GM12891 (cell line): Measurements from ENCODE around the gene TOP1.

Experiments
- DNase-seq: peaks from one replicate; pipeline ENCODE4 v3.0.0; 2011; ENCODE audit warnings: low spot score; ENCODE audit not compliant: insufficient read length
- FAIRE-seq: peaks from 2 replicates; lab custom pipeline; 2011; peaks lifted over from hg19 to GRCh38; lab: Jason Lieb, UNC
- PAX5 ChIP-seq: IDR thresholded peaks from 2 replicates; pipeline ENCODE4 v1.6.1; 2011; ENCODE audit warnings: low read length, moderate library complexity, mild to moderate bottlenecking; ENCODE audit not compliant: insufficient read depth, severe bottlenecking
- POLR2A ChIP-seq: IDR thresholded peaks from 2 replicates; pipeline ENCODE4 v1.6.1; 2011; ENCODE audit warnings: low read depth, low read length, control low read depth
- POLR2AphosphoS5 ChIP-seq: IDR thresholded peaks from 2 replicates; pipeline ENCODE4 v1.6.1; 2011; ENCODE audit warnings: low read depth, low read length, control low read depth
- POU2F2 ChIP-seq: IDR thresholded peaks from 2 replicates; pipeline ENCODE4 v1.6.1; 2011; ENCODE audit warnings: low read depth, mild to moderate bottlenecking, control low read depth, low read length, moderate library complexity
- SPI1 ChIP-seq: IDR thresholded peaks from 2 replicates; pipeline ENCODE4 v1.6.1; 2011; ENCODE audit warnings: low read depth, low read length, control low read depth
- TAF1 ChIP-seq: IDR thresholded peaks from 2 replicates; pipeline ENCODE4 v1.6.1; 2011; ENCODE audit warnings: low read depth, low read length, control low read depth

TOP1 gene

DNA sequence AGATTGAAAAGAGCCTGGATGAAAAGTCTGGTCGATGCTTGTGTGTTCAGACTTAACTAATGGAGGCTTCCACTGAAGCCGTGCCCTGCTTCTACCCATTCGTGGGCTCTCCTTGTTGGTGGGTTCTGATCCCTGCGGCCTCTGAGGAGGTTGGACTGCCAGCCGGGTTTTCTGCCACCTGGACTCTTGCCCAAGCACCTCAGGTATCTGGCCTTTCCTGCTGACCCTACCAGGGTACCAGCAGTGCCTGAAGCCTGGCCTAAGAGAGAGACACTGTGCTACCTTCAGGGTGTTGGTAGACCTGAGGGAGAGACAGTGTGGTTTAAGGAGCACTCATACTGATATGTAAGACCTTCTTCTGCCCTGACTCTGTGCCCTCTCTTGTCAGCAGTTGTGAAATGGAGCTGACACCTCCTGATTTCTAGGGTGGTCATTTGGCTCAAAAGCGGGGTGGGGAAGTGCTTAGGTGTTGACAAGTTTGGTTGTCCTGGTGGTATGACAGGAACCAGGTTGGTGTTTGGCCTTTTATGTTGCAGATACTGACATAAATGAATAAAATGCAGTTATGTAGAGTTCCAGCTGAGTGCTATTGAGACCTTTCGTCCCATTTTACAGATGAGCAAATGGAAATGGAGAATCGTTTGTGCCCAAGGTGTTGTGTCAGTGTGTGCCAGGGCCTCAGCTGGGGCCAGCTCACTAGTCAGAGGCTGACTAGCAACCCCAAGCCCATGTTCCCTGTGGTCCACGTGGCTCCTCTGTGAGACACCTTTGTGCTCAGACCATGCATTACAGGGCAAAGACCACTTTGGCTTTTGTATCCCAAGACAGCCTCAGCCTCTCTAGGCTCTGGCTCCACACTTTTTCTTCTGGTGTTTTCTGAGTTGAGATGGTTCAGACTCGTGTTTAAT lies 111.9 kb downstream of the TOP1 start:
- FAIRE-seq (no peak), DNase-seq (no peak)
- TF ChIP-seq POLR2A (no peak), TAF1 (no peak), PAX5 (no peak), SPI1 (no peak), POLR2AphosphoS5 (no peak), POU2F2 (no peak)

DNA sequence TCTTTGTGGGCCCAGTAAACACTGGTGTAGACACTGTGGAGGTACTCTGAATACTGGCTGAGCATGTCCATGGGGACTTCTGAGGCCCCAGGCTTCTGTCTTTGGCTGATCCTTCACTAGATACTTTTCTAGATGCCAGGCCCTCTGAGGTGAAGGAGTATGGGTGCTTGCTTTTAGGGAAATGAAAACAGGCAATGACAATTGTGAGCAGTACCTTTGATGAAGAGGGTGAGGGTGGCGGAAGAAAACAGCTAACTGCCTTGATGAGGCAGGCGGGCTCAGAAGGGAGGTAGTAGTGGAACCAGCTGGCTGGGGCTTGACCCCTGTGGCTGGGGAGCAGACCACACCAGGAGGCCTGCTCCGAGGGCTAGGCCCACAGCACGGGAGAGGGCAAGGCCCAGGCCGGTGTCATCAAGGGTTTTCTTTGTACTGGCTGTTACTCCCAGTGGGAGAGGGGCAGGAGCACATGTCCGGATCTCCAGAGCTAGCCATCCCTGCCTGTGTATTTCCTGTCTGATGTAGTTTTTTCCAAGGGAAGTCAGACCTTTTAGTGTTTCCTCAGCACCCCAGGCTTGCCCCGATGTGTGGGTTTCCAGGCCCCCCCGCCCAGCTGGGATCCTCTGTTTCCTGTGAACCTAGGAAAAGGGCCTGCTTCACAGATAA lies 112.7 kb downstream of the TOP1 start:
- no peak for DNase-seq
- TF ChIP-seq SPI1 = peak; percentile 77
- no peak for TF ChIP-seq POLR2A
- FAIRE-seq = peak; percentile 91

DNA sequence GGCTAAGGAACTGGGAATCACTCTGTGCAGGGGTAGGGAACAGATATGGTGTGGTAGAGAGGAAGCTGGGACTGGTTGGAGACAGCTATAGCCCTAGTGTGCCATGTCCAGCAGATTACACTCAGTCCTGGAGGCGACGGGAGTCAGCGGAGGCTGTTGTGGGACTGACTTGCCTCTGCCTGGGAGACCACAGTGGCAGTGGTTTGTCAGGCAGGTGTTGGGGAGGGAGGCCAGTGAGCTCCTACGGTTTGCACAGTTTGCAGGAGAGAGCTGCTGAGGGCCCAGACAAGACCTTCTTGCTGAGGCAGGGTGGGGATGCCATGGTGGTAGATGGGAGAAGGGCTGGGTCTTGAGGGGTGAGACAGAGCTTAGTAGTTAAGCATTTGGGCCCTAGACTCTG lies 113.6 kb downstream of the TOP1 start:
- TF ChIP-seq TAF1 = no peak
- no peak for TF ChIP-seq PAX5
- TF ChIP-seq POLR2A = no peak
- TF ChIP-seq POU2F2 = no peak
- no peak for TF ChIP-seq POLR2AphosphoS5
- no peak for TF ChIP-seq SPI1

DNA sequence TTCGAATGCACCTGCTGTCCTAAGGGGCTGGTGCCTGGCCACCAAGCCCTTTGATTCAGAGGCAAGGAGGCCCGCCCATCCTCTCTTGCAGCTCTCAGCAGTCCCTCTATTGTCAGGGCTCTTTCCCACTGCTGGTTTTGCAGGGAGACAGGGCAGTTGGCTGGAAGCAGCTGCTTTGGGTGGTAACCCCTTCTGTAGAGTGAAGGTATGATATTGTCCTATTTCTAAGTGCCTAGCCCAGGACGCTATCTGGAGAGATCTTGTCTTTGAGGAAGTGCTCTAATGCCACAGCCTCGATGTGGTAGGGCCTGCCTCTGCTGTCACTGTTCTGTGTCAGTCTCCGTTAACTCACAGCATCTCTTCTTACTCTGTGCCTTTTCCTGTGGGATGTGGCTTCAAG lies 114.3 kb downstream of the TOP1 start:
- DNase-seq = no peak
- FAIRE-seq = peak; percentile 75
- no peak for TF ChIP-seq POLR2A
- peak; percentile 88 for TF ChIP-seq SPI1

More for the DNA sequence above, 113.6 kb downstream of the TOP1 start:
- DNase-seq (no peak), FAIRE-seq (no peak)

DNA sequence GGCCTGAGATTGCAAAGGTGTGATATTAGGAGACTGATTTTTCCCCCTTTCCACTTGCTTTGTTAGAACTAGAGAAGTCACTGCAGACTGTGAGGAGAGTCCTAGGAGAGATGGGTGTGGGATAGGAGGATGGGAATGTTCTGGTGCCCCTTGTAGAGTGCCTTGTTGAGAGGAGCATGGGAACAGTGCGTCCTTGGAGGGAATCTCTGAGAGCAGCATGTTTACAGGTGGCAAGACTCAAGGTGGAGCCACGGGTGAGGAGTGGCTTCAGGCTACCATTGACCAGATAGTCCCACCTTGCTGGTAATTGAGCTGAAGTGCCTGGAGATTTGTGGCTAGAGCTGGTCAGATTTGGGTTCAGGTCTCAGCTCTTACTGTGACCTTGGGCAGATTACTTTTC lies 114.7 kb downstream of the TOP1 start:
- FAIRE-seq = peak; percentile 28
- TF ChIP-seq SPI1 = no peak
- no peak for TF ChIP-seq POLR2A
- no peak for DNase-seq

DNA sequence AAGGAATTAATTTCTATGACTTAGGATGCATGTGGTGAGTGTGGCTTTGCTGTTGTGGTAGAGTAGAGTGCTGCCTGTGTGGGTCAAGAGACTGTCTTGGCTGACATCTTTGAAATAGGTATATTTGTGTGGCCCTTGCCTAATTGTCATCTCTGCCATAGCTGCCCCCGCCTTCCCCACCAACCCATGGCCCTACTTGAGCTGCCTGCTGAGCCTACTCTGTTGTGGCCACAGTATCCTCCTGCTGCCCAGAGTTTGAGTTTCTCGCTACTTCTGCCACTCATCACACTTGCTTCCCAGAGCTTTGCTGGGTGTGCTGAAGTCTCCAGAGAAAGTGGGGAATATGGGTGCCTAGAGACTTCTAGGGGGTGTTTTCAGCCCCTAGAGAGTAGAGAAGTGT lies 116.7 kb downstream of the TOP1 start:
- no peak for TF ChIP-seq POU2F2
- TF ChIP-seq SPI1 = no peak
- no peak for TF ChIP-seq POLR2AphosphoS5
- TF ChIP-seq POLR2A = no peak
- TF ChIP-seq TAF1 = no peak
- no peak for TF ChIP-seq PAX5
- DNase-seq (no peak), FAIRE-seq (no peak)

DNA sequence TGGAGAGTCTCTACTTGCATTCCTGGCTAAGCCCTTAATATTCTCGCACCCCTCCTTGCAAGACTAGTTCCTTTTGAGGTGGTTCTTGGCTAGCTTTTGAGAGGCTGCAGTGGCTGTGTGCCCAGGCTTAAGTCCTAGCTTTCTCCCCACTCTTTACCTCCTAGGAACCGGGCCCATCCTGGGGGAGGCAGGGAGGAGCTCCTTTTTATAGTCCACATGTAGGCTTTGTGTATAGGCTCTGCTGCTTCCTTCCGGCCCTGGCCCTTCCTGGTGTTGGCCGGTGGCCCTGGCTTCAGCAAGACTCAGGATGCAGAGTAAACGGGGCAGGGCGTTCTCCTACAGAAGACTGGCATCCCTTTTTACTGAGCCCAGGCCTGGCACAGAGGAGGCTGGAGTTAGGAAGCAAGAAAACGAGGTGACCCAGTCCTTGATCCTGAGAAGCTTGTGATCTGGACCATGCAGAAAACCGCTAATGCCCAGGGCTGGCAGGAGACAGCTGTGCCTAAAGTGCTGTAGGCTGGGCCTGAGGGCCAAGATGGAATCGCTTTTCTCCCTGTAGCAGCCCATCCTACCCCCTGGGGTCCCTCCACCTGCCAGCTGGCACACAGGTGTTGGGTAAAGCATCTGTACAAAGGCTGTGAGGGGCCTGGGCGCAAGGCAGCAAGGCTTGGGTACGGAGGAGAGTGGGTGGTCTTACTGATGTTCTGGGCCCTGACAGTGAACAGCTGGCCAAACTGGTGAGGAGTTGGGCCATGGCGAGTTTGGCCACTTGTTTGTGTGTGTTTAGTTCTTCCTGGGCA lies 117.4 kb downstream of the TOP1 start:
- FAIRE-seq (no peak), DNase-seq (no peak)
- TF ChIP-seq POU2F2 = no peak
- no peak for TF ChIP-seq POLR2AphosphoS5

DNA sequence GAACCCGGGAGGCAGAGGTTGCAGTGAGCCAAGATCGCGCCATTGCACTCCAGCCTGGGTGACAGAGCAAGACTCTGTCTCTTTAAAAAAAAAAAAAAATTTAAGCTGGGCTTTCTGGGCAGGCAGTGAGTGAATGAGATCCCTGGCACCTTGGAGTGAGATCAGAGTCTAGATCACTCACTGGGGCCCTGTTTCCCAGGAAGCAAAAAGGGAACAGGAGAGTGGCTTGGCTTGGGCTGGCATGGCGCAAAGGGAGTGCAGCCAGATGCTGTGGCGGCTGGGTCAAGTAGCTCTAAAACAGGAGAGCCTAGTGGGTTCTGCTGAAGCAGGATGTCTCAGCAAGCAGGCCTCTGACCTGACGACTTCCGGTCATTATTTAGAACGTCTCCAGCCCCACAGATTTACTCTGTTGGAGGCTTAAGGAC lies 119.2 kb downstream of the TOP1 start:
- TF ChIP-seq TAF1 (no peak), SPI1 (no peak), POLR2AphosphoS5 (no peak), PAX5 (no peak), POLR2A (no peak), POU2F2 (no peak)
- FAIRE-seq (no peak), DNase-seq (no peak)

DNA sequence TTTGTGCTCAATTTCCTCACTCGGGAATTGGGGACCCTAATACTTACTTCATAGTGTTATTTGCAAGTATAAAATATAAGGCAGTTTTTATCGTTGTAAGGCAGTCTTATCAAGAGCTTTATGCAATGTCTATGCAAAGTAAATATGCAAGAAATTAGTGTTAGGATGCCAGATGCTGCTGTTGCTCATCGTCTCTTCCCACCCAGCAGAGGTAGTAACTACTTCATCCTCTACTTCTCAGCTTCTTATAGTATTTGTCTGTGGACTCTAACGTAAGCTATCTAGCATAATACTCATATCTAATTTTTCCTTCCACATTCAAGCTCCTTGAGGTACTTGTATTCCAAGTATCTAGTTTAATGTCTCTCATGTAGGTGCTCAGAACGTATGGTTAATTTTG lies 120.3 kb downstream of the TOP1 start:
- DNase-seq (no peak), FAIRE-seq (no peak)
- TF ChIP-seq TAF1 = no peak
- TF ChIP-seq POLR2AphosphoS5 = no peak
- no peak for TF ChIP-seq POU2F2
- TF ChIP-seq POLR2A = no peak
- no peak for TF ChIP-seq SPI1
- TF ChIP-seq PAX5 = no peak

DNA sequence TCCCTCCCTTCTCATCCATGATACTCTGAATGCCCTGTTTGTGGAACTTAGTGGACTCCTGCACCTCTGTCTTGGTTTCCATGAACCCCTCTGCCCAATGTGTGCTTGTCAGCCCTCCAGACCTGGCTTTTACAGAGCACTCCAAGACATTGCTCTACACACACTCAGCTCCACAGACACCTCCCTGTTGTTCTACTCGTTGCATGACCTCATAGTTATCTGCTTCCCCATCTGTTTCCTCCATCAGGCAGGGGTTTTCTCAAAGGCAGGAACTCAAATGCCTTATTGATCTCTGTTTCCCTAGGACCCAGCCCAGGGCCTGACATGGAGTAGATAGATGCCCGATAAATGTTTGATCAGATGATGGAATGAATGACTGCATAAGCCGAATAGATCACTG lies 122.0 kb downstream of the TOP1 start:
- DNase-seq = no peak
- TF ChIP-seq SPI1 (no peak), POLR2AphosphoS5 (no peak), PAX5 (no peak), POLR2A (no peak), TAF1 (no peak), POU2F2 (no peak)
- no peak for FAIRE-seq
